Uterus (tissue), 2 donors: Measurements from ENCODE around the gene SOCS2.

Source experiments
- CTCF ChIP-seq, 4 experiments: fragments of 200-600 bp in 2 of 4; fragments of 450-650 bp in 2 of 4; sonication (generic) in 2 of 4; IDR thresholded peaks; one replicate each; pipeline ENCODE4 v1.5.1; 2016 to 2019; ENCODE audit warnings: antibody characterized with exemption in 4 of 4, mild to moderate bottlenecking in 2 of 4, moderate library complexity in 1 of 4
- POLR2A ChIP-seq, 2 donors: fragments of 450-650 bp; IDR thresholded peaks; one replicate each; pipeline ENCODE4 v1.6.1; 2016; ENCODE audit warnings: antibody characterized with exemption in 2 of 2, mild to moderate bottlenecking in 1 of 2, moderate library complexity in 1 of 2

DNA sequence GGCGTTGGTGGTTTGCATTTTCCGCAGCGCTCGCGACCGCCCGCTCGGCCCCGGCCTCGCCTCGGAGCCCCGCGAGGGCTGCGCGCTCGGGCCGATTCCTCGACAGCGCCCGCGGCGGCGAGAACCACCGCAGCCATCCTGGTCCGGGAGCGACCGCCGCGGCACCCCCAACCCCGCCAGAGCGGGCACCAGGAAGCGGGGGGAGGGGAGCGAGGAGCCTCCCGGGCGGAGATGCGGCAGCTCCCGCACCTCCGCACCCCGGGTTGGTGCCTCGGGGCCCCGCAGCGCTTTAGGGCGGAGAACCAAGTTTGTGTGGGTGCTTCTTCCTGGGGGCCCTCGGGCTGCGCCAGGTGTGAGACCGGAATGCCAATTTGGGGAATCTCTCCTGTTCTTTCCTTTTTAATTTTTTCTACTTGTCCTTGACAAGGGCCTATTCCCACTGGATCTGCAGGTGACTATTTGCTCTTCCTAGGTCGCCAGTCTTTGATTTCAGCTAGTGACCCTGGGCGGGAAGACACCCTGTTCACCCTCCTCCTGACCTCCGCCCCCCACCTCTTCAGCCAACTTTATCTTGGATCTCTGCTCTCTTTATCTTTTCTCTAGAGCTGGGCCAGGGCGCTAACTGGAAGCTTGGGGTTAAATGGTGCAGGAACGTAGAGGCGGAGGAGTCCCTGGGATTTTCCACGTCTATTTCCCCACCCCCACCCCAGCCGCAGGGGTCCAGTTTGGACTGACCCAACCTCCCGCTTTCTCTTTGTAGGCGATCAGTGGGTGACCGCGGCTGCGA, at the start of gene SOCS2:
- no peak for TF ChIP-seq CTCF (IDR thresholded peaks at IDR 0.05)
- TF ChIP-seq POLR2A (IDR thresholded peaks at IDR 0.05), result peak; percentile 19 to 51
